HG03439 (cell line): ENCODE measurements around the gene CBY1.

Source experiments
- ATAC-seq: cut with Tn5 transposase; IDR thresholded peaks from one replicate; pipeline ENCODE4 v1.9.1; 2021; ENCODE audit warnings: mild to moderate bottlenecking, moderate library complexity; ENCODE audit not compliant: unreplicated experiment

The CBY1 gene

GRCh38 chr22:38700270-38700788, 43.9 kb downstream of the CBY1 start:
- ATAC-seq = no peak

DNA sequence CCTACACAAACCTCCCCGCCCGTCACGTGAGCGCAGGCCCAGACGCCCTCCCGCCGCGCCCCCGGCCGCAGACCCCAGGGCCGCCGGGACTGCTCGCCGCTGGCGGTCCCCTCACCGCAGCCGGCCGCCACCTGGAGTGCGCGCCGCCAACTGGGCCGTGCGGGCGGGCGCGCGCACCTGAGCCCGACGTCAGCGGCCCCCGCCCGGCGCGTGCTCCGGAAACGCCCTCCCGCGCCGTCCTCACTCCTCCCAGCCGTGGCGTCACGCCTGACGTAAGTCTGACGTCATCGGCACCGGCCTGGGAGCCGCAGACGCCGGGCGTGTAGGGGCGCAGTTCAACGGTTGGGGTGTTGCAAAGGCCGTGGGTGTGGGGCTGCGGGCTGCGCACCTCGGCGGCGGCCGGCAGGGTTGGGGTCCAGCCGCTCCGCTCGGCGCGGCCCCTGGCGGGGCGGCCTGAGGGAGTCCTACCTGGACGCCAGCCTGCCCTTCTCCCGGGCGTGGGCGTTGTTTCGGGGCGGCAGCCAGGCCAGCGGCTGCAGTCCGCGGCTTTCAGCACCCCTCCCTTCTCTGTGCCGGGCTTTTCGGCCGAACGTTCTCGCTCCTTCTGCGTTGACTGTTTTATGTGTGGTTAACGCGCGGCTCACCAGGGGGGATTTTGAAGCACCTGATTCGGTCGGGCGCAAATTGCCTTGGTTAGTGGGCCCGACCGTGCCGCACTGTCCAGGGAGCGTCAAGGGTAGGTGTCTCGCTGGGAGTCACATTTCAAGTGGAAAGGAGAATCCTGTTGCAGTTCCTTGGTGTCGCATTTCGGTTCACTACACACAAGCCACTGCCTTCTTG, 44.6 kb downstream of the CBY1 start, which contains the start of gene JOSD1:
Gene JOSD1, minus strand, starts transcription at position 155 of the 840 bp plus-strand sequence. CDS start 956 bp downstream, outside the sequence.
- peak; percentile 42 for ATAC-seq

DNA sequence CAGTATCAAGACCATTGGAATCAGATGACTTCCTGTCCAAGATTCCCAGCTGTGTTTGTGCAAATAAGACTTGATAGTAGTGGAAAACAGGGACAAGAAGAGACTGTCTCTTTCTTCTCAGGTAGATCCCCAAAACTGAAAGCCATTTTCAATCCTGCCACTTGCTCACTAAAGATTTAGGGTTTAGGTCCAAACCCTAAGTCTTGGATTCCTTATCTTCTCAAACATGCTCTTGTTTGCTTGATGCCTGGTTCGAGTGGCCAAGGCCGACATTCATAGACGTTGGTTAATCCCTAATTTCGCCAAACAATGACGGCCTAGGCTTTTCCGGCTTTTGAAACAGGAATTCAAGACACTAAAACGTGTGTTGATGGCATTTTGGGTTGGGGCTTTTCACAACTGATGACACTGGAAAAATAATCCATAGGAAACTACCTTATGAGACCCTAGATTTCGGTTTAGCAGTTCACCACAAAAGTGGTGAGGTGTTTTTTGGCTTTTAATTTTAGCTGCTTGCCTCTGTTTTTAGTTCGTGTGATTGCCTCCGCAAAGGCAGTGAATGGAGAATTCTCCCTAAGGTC, 48.3 kb downstream of the CBY1 start:
- no peak for ATAC-seq

DNA sequence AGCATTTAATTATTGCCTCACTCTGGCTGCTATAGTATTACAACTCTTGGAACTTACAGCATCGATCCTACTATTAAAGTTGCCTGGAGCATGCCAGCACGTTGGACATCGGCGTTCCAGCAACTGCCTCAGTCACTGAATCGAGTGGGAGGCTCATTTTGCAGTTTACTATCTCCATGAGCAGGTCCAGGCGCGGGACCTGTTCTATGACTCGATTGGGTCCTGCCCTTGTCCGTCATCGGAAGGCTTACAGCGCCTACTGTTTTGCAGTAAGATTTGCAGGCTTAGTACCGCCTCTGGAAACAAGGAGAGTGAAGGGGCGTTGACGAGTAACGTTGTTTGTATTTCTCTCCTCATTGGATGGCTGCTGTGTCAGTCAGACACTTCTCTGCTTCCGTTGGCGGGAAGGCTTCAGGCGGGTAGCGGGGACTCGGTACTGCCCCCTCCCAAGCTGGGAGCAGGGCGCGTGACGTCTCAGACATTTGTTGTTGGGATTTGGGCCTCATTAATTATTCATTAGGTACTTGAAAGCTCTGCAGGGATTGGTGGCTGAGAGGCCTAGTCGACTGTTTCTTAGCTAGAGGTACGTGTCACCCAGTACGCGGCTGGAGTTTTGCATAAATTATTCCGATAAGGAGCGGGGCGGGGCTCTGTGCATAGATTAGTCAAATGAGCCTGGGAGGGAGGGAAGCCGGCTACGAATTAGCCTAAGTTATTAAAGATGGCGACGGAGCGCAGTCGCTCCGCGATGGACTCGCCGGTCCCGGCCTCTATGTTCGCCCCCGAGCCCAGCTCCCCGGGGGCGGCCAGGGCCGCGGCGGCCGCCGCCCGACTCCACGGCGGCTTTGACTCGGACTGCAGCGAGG, 49.0 kb downstream of the CBY1 start, which contains the start of gene GTPBP1:
Gene GTPBP1, plus strand, starts transcription at position 710 of the 866 bp plus-strand sequence. Its CDS starts 12 bp downstream, at position 722.
- peak; percentile 72 for ATAC-seq

- ATAC-seq = peak; percentile 4
Observed at GRCh38 chr22:38706101-38706900, 49.9 kb downstream of the CBY1 start.

DNA sequence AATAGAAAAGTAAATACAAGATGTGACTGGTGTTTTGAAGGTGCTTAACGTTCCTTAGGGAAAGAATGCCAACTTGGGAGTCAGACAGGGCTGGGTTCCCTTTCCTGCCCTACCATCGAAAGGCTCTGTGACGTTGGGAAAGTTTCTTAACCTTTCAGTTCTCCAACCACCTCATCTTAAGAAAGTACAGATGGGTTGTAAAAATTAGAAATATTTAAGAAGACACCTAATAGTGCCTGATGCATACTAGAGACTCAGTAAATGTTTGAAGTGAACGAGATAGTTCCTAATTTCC, 50.4 kb downstream of the CBY1 start:
- ATAC-seq = no peak

GRCh38 chr22:38707346-38707745, 50.9 kb downstream of the CBY1 start:
- ATAC-seq = no peak

- ATAC-seq = no peak
Observed at GRCh38 chr22:38707984-38708383, 51.5 kb downstream of the CBY1 start.

DNA sequence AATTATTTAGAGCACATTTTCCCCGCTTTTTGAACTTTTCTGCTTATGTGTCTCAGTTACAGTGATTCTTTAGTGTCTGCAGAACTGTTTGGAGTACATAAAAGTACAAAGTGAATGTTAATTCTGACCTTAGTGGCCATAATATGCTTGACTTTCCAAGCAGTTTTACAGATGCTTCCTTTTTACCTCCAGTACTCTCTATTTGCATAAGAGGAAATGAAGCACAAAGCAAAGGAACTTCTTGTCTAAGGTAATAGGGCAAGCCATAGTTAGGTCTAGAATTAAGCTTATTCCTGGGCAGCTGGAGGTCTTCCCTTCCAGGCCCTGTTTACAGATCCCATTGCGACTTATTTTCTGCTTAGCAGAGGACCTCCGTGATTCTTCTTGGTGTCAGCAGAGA, 52.9 kb downstream of the CBY1 start:
- ATAC-seq = no peak

GRCh38 chr22:38710351-38710750, 53.9 kb downstream of the CBY1 start:
- no peak for ATAC-seq

GRCh38 chr22:38710866-38711265, 54.4 kb downstream of the CBY1 start:
- ATAC-seq = no peak

DNA sequence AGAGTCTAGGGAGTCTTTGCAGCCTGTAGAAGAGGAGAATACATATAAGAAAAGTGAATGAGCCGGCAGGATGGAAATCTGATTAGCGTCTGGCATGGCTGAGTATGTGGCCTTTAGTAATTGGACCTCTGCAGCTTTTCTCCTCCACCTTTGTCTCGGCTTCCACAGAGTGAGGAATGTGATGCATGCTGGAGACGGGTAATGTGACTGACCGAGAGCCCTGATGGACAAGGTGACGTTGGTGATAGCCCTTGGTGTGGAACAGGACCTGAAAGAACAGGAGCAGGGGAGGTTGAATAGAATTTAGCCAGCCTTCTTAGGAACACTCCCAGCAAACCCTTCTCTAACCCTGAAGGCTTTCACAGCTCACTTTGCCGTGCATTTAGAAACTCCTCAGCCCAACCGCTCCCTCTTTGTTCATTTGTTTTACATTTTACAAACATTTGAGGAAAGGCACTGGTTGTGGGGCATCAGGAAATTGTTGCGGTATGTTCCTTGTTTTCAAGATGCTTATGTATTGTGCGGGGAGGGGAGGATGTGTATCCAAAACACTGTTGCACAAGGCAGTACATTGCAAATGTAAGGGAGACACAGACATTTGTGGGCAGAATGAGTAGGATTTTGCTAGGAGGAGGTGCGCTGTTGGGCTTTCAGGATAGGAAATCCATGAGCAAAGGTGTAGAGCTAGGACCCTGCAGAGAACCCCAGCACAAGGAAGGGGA, 56.2 kb downstream of the CBY1 start:
- no peak for ATAC-seq

DNA sequence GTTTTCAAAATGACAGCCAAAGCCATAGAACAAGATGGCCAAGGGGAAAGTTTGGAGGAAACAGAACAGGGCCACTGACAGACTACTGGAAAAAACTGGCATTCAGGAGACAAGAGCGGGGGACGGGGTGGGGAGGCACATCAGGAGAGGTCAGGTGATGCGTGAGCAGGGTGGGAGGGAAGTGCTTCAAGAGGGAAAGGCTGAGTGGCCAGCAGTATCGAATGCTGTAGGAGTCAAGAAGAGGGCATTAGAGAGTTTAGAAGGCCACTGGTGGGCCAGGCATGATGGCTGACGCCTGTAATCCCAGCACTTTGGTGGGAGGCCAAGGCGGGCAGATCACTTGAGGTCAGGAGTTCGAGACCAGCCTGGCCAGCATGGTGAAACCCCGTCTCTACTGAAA, 57.5 kb downstream of the CBY1 start:
- ATAC-seq = no peak

- ATAC-seq = no peak
Observed at GRCh38 chr22:38715176-38715764, 58.8 kb downstream of the CBY1 start.

- ATAC-seq = no peak
Observed at GRCh38 chr22:38715852-38716251, 59.4 kb downstream of the CBY1 start.

DNA sequence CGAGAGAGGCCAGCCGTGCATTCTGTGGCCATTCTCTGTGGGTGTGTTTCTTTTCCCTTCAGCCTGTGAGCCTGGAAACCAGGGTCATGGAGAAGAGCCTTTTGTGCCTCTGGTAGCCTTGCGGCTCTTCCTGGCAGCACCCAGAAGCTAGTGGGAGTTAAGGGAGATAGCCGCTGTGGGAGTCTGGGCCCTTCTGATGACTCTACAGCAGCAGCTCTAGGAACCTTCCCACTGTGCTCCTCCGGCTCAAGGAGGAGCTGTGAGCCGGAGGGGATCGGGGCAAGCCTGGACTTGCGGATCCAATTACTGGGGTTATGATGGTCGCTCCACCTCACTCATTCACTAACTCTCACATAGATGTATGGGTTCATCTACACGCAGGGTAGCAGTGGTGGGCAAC, 59.8 kb downstream of the CBY1 start:
- no peak for ATAC-seq

GRCh38 chr22:38716826-38717225, 60.4 kb downstream of the CBY1 start:
- ATAC-seq = no peak

DNA sequence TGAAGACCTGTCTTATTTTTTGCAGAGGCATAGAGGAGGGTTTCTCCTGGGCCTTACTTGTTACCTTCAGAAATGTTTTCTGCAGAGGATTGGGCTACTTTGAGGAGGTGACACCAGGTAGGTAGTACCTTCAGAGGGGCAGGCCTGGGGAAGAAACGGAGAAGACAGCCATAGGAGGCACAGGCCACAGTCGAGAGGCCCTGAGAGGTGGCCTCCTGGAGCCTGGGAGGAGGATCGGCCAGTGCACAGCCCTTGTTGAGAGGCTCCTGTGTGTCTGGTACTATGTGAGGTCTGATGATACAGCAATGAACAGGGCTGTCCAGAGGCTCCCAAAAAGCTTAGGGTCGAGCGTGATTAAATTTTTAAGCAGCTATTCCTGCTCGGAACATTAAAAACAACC, 60.8 kb downstream of the CBY1 start:
- no peak for ATAC-seq

DNA sequence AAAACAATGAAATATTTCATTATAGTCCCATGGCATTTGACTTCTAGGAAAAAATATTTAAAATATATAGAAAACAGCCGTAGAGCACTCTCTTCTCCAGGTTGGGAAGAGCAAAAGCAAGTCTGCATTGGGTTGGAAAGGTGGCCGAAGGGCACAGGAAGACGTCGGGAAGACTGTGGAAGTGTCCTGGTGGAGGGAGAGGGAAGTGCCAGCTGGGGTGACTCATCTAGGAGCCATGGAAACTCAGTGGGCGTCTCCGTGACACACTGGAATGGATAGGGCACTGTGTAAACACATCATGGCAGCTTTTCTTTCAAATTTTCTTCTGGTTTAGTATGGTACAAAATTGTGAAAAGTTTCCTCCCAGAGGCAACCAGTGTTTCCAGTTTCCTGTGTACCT, 62.0 kb downstream of the CBY1 start:
- no peak for ATAC-seq
